HEK293 (cell line): ENCODE measurements around the gene MRTFA.

Source experiments
- CTCF ChIP-seq: fragments of 450-650 bp; formaldehyde crosslinking; IDR thresholded peaks from 2 replicates; pipeline ENCODE4 v1.5.1; 2016; ENCODE audit warnings: missing biosample characterization, missing genetic modification characterization
- KLF1 ChIP-seq: fragments of 450-650 bp; formaldehyde crosslinking; IDR thresholded peaks from 2 replicates; pipeline ENCODE4 v1.5.1; 2016; ENCODE audit warnings: missing biosample characterization, missing genetic modification characterization
- MYNN ChIP-seq: fragments of 450-650 bp; formaldehyde crosslinking; IDR thresholded peaks from 2 replicates; pipeline ENCODE4 v1.5.1; 2016; ENCODE audit warnings: missing biosample characterization, missing genetic modification characterization, borderline replicate concordance
- REST ChIP-seq: fragments of 450-650 bp; formaldehyde crosslinking; IDR thresholded peaks from 2 replicates; pipeline ENCODE4 v1.5.1; 2016; ENCODE audit warnings: missing biosample characterization, missing genetic modification characterization
- TCF7L2 ChIP-seq: IDR thresholded peaks from 2 replicates; pipeline ENCODE4 v1.6.1; 2011; ENCODE audit warnings: low read depth, mild to moderate bottlenecking, inconsistent platforms, low read length, moderate library complexity, borderline replicate concordance
- ZFHX2 ChIP-seq: fragments of 450-650 bp; formaldehyde crosslinking; conservative IDR thresholded peaks from 2 replicates; pipeline ENCODE4 v1.5.1; 2016; ENCODE audit warnings: missing biosample characterization, missing genetic modification characterization
- ZFP3 ChIP-seq: fragments of 450-650 bp; formaldehyde crosslinking; IDR thresholded peaks from 2 replicates; pipeline ENCODE4 v1.5.1; 2016; ENCODE audit warnings: low read depth, missing biosample characterization, missing genetic modification characterization
- ZNF133 ChIP-seq: fragments of 450-650 bp; formaldehyde crosslinking; IDR thresholded peaks from 2 replicates; pipeline ENCODE4 v1.5.1; 2016; ENCODE audit warnings: missing biosample characterization, missing genetic modification characterization
- ZNF48 ChIP-seq: fragments of 450-650 bp; formaldehyde crosslinking; IDR thresholded peaks from 2 replicates; pipeline ENCODE4 v1.5.1; 2016; ENCODE audit warnings: missing biosample characterization, missing genetic modification characterization
- ZNF791 ChIP-seq: fragments of 450-650 bp; formaldehyde crosslinking; IDR thresholded peaks from 2 replicates; pipeline ENCODE4 v1.5.1; 2016; ENCODE audit warnings: missing biosample characterization, missing genetic modification characterization
- ZNF830 ChIP-seq: fragments of 450-650 bp; IDR thresholded peaks from 2 replicates; pipeline ENCODE4 v1.5.0; 2018; ENCODE audit warnings: missing biosample characterization, missing genetic modification characterization, low read depth, mild to moderate bottlenecking, moderate library complexity
- ZNF837 ChIP-seq: fragments of 450-650 bp; formaldehyde crosslinking; IDR thresholded peaks from 2 replicates; pipeline ENCODE4 v1.5.1; 2016; ENCODE audit warnings: missing biosample characterization, missing genetic modification characterization
- TF ChIP-seq, protein P1 (sequence below): fragments of 450-650 bp; formaldehyde crosslinking; IDR thresholded peaks from 2 replicates; pipeline ENCODE4 v1.5.1; 2016; ENCODE audit warnings: missing biosample characterization, missing genetic modification characterization
- TF ChIP-seq, protein P2 (sequence below): fragments of 450-650 bp; formaldehyde crosslinking; IDR thresholded peaks from 2 replicates; pipeline ENCODE4 v1.5.1; 2016; ENCODE audit warnings: missing biosample characterization, missing genetic modification characterization

- no peak for TF ChIP-seq MYNN
- no peak for TF ChIP-seq ZNF837 (tag by site-specific recombination)
- TF ChIP-seq ZNF133: no peak
- no peak for TF ChIP-seq KLF1 (tag by site-specific recombination)
- TF ChIP-seq ZNF48 (tag by site-specific recombination): no peak
- TF ChIP-seq ZNF830 (tag by site-specific recombination): no peak
- TF ChIP-seq CTCF (tag by site-specific recombination): no peak
- no peak for TF ChIP-seq REST (tag by site-specific recombination)
- TF ChIP-seq, protein P1, sequence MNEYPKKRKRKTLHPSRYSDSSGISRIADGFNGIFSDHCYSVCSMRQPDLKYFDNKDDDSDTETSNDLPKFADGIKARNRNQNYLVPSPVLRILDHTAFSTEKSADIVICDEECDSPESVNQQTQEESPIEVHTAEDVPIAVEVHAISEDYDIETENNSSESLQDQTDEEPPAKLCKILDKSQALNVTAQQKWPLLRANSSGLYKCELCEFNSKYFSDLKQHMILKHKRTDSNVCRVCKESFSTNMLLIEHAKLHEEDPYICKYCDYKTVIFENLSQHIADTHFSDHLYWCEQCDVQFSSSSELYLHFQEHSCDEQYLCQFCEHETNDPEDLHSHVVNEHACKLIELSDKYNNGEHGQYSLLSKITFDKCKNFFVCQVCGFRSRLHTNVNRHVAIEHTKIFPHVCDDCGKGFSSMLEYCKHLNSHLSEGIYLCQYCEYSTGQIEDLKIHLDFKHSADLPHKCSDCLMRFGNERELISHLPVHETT: no peak
- no peak for TF ChIP-seq ZFP3
- TF ChIP-seq, protein P2, sequence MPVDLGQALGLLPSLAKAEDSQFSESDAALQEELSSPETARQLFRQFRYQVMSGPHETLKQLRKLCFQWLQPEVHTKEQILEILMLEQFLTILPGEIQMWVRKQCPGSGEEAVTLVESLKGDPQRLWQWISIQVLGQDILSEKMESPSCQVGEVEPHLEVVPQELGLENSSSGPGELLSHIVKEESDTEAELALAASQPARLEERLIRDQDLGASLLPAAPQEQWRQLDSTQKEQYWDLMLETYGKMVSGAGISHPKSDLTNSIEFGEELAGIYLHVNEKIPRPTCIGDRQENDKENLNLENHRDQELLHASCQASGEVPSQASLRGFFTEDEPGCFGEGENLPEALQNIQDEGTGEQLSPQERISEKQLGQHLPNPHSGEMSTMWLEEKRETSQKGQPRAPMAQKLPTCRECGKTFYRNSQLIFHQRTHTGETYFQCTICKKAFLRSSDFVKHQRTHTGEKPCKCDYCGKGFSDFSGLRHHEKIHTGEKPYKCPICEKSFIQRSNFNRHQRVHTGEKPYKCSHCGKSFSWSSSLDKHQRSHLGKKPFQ (tag by site-specific recombination): no peak
- TF ChIP-seq ZNF791 (tag by site-specific recombination): no peak
- no peak for TF ChIP-seq TCF7L2
- TF ChIP-seq ZFHX2 (tag by site-specific recombination): no peak
These were observed 167.3 kb downstream of the MRTFA start for GRCh38 chr22:40469181-40469580.
